Subcutaneous adipose tissue (tissue), 4 donors: ENCODE measurements around the gene ASB18. TPM values are rescaled to one million over a fixed set of nuclear protein-coding genes. Genes with fewer than 3 reads are reported as not detected.

ENCODE experiments used
- CTCF ChIP-seq: fragments of 450-650 bp; IDR thresholded peaks from one replicate; pipeline ENCODE4 v1.5.1; 2016; ENCODE audit warnings: low read depth, mild to moderate bottlenecking, control low read depth, antibody characterized with exemption, moderate library complexity
- total RNA-seq, 4 donors: library from RNA; depleted of rRNA; stranded (reverse); fragments of >200 nt; gene quantifications; one replicate each; pipeline ENCODE4 v1.1.0, GENCODE V29; 2016

The ASB18 gene
- total RNA-seq, 4 donors from 2014 or later, result not detected

- TF ChIP-seq CTCF, result no peak
Observed at GRCh38 chr2:236223675-236224074, 40.5 kb downstream of the ASB18 start.

GRCh38 chr2:236221798-236222197 is 42.4 kb downstream of the ASB18 start:
- no peak for TF ChIP-seq CTCF

GRCh38 chr2:236219411-236219810 is 44.8 kb downstream of the ASB18 start:
- no peak for TF ChIP-seq CTCF

GRCh38 chr2:236217926-236218325 is 46.3 kb downstream of the ASB18 start:
- TF ChIP-seq CTCF, result no peak

- TF ChIP-seq CTCF, result no peak
Observed at GRCh38 chr2:236216711-236217110, 47.5 kb downstream of the ASB18 start.

- no peak for TF ChIP-seq CTCF
Observed at GRCh38 chr2:236215761-236216333, 48.4 kb downstream of the ASB18 start.

GRCh38 chr2:236215196-236215595 is 49.0 kb downstream of the ASB18 start:
- no peak for TF ChIP-seq CTCF
